Inflammatory macrophage (primary cell): ENCODE measurements around the gene LRRC47.

Experiments
- DNase-seq, 2 donors: peaks; one replicate each; pipeline ENCODE4 v3.0.0-alpha.2; 2020 to 2022

The LRRC47 gene

DNA sequence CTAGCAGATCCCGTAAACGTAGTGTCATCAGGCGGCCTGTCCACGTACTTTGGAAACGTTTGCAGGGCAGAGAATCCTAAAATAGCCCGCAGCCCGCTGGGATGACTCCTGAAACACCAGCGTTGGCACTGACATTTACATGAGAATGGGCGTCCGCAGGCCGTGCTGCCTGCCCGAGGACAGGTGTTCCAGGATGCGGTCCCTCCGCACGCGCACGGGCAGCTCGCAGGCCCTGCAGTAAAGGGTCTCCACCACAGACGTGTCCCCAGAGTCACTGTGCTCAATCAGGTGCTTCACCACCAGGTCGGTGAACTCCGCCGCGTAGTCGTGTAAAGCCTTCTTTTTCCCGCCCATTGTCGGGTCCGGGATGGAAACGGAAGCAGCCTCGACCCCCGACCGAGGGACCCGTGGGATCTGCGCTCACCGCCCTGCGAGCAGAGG, 49.9 kb downstream of the LRRC47 start:
- DNase-seq, result no peak

- DNase-seq, result no peak
Observed at GRCh38 chr1:3745590-3746381, 50.5 kb downstream of the LRRC47 start.

DNA sequence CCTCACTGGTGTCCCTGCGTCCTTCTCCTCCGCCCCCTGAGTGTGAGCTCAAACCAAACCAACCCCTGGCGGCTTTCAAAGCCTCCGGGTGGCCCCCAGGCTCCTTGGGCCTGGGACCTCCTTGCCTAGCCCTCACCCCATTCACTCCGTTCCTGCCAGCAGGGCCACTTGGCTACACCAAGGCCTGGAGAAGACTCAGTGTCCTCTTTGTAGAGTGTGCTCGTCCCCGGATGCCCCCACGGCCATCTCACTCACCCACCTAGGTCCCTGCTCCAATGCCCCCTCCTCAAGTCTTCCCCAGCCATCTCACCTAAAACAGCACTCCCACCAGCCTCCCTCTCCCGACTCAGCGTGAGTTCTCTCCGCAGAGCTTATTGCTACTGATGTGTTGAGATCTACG, 51.2 kb downstream of the LRRC47 start:
- DNase-seq, result no peak

- DNase-seq, result no peak
Observed at GRCh38 chr1:3744646-3745045, 51.7 kb downstream of the LRRC47 start.

GRCh38 chr1:3743826-3744225, 52.5 kb downstream of the LRRC47 start:
- no peak for DNase-seq

- peak in 1 of 2 donors; percentile 3 for DNase-seq
Observed at GRCh38 chr1:3743421-3743820, 52.9 kb downstream of the LRRC47 start.

DNA sequence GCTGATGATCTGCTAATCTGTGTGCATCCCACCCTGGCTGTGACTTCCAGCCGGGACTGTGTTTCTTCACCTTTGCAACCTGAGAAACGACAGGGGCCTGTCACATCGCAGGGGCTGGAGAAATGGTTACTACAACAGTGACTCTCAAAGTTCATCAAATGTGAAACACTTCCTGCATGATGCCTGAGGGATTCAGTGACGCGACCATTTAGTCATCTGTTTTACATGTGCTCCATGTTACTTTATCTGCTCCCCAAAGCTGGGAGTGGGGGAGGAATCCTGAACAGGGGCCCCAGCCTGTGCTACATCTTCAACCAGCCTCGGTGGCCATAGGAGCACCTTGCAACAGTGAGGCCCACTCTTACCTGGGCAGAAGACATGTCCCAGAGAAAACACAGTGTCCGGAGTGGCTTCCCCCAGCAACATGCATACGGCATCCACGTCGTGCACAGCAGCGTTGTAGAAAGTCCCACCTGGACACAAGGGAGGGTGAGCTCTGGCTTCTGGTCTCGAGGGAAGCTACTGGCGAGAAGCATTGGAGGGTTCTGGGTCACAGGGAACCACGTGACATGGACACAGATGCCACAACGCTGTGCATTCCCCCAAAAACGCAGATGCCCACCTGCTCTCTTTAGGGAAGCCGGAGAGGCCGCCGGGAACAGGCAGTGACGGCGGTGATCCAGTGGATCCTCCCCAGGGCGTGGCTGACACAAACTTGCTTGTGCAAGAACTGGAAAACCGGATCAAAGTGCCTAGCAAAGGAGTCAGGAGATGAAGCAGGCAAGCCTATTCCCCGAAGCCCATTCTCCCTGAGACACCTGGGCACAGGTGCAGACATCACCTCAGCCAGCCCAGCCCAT, 53.6 kb downstream of the LRRC47 start:
- no peak for DNase-seq

DNA sequence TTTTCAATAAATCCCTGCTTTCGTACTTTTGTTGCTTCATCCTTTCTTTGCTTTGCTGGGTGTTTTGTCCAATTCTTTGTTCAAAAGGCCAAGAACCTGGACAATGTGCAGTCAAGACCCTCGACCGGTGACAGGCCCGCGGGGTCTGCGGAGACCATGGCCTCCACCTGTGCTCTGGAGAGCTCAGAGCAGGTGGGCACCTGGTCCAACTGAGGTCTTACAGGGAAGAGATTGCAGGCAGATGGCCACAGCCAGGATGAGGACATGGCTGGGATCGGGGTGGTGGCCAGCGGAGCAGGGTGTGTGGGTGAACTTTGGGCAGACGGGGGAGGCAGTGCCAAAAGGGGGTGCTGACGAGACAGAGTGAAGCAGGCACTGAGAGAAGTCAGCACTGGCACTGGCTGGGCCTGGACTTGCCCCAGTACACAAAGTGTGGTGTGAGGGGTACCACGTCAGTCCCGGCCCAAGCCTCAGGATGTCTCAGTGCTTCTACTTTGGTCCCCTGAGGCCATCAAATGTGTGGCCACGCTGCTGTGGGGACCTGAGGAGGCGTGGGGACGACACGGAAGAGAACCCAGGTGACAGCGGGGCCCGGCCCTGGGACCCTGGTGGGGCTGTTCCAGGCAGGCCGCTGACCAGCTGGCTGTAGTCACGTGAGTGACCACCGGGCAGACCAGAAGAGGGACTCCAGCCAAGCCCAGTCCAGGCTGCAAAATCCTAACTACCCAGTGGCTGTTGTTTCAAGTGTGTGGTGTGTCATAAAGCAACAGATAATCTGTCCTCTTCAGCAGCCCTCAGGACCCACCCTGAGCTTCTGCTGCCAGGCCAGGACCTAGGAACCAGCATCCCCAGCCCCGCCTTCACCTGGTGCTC, 54.5 kb downstream of the LRRC47 start:
- DNase-seq, result no peak

DNA sequence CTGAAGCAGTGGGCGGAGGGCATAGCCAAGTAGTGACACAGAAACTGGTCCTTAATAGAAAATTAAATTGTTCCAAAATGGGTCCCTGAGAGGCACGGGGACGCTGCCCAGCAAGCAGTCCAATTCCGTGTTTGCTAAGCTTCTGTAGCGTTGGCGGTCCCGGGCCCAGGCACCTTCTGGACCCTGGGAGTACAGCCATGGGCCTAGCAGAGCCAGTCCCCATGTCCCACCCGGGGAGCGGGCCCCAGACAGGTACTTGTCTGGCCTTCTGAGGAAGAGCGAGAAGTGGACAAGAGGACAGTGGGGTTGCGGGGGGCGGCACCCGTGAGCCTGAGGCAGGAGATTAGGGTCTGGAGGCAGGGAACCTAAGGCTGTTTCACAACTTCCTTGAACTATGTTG, 55.5 kb downstream of the LRRC47 start:
- no peak for DNase-seq

GRCh38 chr1:3740042-3740441, 56.3 kb downstream of the LRRC47 start:
- DNase-seq, result no peak

DNA sequence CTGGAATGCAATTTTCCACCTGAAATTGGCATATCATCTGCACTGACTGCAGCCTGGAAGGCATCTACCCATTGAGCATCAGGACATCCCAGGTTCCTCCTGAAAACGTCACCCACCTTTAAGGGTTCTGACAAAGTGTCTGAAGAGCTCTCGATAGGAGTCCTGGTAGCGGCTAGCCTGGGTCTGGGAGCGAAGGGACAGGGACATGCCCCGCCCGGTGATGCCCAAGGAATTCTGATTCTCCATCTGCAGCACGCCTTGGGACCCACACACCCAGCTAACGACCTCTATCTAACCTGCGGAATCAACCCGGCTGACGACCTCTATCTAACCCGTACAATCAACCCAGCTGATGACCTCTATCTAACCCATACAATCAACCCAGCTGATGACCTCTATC, 57.4 kb downstream of the LRRC47 start:
- no peak for DNase-seq

- DNase-seq, result no peak
Observed at GRCh38 chr1:3736708-3737107, 59.6 kb downstream of the LRRC47 start.

DNA sequence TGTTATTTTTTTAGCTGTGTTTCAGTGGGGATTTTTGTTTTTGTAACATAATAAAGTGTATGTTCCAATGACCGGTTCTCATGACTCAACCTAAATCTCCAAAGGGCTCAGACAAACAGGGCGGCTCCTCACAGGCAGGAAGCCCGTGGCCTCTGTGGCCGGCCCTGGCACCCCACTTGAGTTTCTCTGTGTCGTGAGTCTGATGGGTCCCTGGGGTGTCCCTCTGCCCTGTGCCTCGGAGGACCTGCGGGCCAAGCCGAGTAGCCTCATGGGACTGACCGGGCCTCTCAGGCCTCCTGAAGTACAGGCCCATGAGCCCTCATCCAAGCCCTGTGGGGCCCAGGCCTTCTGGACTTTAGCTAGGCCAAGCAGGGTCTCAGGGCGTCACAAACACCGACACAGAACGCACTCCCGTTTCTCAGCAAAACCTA, 60.2 kb downstream of the LRRC47 start:
- no peak for DNase-seq

- no peak for DNase-seq
Observed at GRCh38 chr1:3735688-3736087, 60.6 kb downstream of the LRRC47 start.

DNA sequence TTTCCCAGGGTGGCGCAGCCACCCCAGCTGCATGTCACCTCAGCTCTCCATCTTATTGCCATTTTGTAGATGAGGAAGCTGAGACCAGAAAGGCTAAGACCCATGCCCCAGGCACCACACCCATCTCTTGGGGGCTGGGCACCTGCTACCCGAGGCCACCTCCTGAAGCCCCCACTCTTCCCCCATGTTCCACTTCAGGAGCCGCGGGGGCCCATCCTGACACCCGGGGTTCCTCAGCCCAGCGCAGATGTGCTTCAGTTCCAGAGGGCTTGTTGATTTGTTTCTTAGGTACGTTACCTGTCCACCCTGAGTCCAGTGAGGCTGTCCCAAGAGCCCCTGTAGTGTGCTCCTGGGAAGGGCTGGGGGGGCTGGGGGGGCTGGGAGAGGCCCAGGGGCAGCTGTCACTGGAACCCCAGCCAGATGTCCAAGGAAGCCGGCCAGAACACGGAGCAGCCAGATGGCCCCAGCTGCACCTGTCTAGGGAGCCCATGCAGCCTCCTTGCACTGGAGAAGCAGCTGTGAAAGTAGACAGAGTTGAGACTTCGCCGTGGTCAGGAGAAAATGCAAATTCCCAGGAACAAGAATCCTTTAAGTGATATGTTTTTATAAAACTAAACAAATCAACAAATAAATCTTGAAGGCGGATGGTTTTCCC, 61.1 kb downstream of the LRRC47 start:
- no peak for DNase-seq

- no peak for DNase-seq
Observed at GRCh38 chr1:3734602-3735001, 61.7 kb downstream of the LRRC47 start.

DNA sequence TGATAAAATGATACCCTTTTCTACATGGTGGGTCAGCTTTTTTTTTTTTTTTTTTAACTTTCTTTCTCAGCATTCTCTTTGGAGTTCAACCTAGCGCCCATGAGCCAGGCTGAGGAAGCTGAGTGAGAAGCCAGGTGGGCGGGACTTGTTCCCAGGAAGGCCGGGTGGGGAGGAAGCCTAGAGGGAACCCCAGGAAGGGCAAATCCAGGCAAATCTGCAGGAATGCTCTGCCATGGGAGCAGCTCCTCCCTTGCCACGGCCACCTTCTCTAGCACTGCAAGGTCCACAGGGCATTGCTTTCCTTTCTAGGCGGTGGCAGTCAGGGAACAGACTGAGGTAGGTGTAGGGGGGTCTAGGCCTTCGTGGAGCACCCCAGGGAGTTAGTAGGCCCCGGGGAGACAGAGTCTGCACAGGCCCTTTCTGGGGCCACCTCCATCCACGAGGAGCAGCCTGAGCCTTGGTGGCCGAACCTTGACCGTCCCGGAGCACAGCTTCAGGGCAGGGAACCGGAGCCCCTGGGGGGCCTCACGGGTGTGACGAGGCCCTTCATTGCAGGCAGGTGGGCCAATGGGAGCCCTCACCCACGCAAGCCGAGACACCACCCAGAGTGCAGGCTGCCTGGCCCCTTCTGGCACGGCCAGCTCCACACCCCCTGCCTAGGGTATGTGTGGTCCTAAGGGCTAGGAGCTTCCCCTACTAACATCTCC, 62.3 kb downstream of the LRRC47 start:
- no peak for DNase-seq

DNA sequence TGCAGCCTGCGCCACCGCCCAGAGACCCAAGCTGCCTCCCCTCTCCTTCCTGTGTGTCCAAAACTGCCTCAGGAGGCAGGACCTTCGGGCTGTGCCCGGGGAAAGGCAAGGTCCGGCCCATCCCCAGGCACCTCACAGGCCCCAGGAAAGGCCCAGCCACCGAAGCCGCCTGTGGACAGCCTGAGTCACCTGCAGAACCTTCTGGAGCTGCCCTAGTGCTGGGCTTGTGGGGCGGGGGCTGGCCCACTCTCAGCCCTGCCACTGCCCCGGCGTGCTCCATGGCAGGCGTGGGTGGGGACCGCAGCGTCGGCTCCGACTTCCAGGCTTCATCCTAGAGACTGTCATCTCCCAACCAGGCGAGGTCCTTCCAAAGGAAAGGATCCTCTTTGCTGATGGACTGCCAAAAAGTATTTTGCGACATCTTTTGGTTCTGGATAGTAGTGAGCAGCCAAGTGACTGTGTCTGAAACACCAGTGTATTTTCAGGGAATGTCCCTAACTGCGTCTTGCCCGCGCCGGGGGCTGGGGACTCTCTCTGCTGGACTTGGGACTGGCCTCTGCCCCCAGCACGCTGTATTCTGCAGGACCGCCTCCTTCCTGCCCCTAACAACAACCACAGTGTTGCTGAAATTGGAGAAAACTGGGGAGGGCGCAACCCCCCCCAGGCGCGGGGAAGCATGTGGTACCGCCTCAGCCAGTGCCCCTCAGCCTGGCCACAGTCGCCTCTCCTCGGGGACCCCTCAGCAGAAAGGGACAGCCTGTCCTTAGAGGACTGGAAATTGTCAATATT, 63.0 kb downstream of the LRRC47 start:
- DNase-seq, result no peak

DNA sequence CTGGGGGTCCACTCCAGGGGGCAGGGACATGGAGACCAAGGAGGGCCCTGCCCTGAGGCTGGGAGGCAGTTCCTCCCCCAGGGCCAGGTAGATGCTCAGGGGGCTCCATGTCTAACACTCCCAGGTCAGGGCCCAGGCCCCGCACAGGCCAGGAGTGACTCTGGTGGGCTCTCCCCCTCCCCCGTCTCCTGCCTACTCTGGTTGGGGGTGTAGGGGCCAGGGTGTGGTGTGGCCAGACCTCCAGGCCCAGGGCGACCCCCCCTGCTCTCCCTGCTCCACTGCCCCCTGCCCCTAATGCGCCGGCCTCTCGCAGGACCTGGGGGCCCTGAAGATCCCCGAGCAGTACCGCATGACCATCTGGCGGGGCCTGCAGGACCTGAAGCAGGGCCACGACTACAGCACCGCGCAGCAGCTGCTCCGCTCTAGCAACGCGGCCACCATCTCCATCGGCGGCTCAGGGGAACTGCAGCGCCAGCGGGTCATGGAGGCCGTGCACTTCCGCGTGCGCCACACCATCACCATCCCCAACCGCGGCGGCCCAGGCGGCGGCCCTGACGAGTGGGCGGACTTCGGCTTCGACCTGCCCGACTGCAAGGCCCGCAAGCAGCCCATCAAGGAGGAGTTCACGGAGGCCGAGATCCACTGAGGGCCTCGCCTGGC, 63.7 kb downstream of the LRRC47 start:
- no peak for DNase-seq
